Activated T-cell treated with anti-CD3 and anti-CD28 coated beads, Interleukin-2, amount 50 U/mL, for 24 hours (primary cell): ENCODE measurements around the gene EXOC6B.

Experiments
- DNase-seq: peaks from one replicate; pipeline ENCODE4 v3.0.0-alpha.2; 2020
- H3K27ac Mint-ChIP-seq: 2 replicates; pipeline ENCODE4 v1.8.0; 2020; ENCODE audit warnings: mild to moderate bottlenecking, mixed read lengths
- H3K27me3 Mint-ChIP-seq: 2 replicates; pipeline ENCODE4 v1.8.0; 2020; ENCODE audit warnings: mixed read lengths
- H3K36me3 Mint-ChIP-seq: 2 replicates; pipeline ENCODE4 v1.8.0; 2020; ENCODE audit warnings: low read depth, mixed read lengths
- H3K4me1 Mint-ChIP-seq: 2 replicates; pipeline ENCODE4 v1.8.0; 2020; ENCODE audit warnings: low read depth, mixed read lengths
- H3K4me3 Mint-ChIP-seq: 2 replicates; pipeline ENCODE4 v1.8.0; 2020; ENCODE audit warnings: mild to moderate bottlenecking, moderate library complexity, mixed read lengths
- H3K9me3 Mint-ChIP-seq: 2 replicates; pipeline ENCODE4 v1.8.0; 2020; ENCODE audit warnings: mixed read lengths

The EXOC6B gene

GRCh38 chr2:72750977-72751639 is 74.7 kb downstream of the EXOC6B start:
- H3K27ac Mint-ChIP-seq = no peak overlapping the region
- no peaks in the 10 kb centered on the region for H3K9me3 Mint-ChIP-seq
- H3K27me3 Mint-ChIP-seq = no peaks in the 10 kb centered on the region
- no peak for DNase-seq
- H3K4me1 Mint-ChIP-seq = no peaks in the 10 kb centered on the region
- no peak overlapping the region for H3K4me3 Mint-ChIP-seq
- H3K36me3 Mint-ChIP-seq = no peaks in the 10 kb centered on the region

GRCh38 chr2:72750466-72750865 is 75.4 kb downstream of the EXOC6B start:
- Mint-ChIP-seq H3K4me3 (no peak overlapping the region), H3K27me3 (no peaks in the 10 kb centered on the region), H3K27ac (no peak overlapping the region), H3K9me3 (no peaks in the 10 kb centered on the region), H3K4me1 (peaks cover 2% of the 10 kb centered on the region), H3K36me3 (no peaks in the 10 kb centered on the region)
- DNase-seq = no peak

GRCh38 chr2:72747344-72747743 is 78.5 kb downstream of the EXOC6B start:
- Mint-ChIP-seq H3K27me3 (no peaks in the 10 kb centered on the region), H3K9me3 (no peaks in the 10 kb centered on the region), H3K36me3 (no peaks in the 10 kb centered on the region), H3K4me1 (peaks cover 3% of the 10 kb centered on the region), H3K4me3 (no peak overlapping the region), H3K27ac (no peak overlapping the region)
- DNase-seq = no peak

GRCh38 chr2:72745679-72746368 is 80.0 kb downstream of the EXOC6B start:
- Mint-ChIP-seq H3K9me3 (no peaks in the 10 kb centered on the region), H3K27me3 (no peaks in the 10 kb centered on the region), H3K27ac (no peak overlapping the region), H3K4me3 (no peak overlapping the region), H3K36me3 (no peaks in the 10 kb centered on the region), H3K4me1 (peaks cover 3% of the 10 kb centered on the region)
- DNase-seq = no peak

- H3K4me3 Mint-ChIP-seq = no peak overlapping the region
- H3K9me3 Mint-ChIP-seq = no peaks in the 10 kb centered on the region
- no peak overlapping the region for H3K27ac Mint-ChIP-seq
- no peak for DNase-seq
- H3K36me3 Mint-ChIP-seq = no peaks in the 10 kb centered on the region
- H3K27me3 Mint-ChIP-seq = no peaks in the 10 kb centered on the region
- peaks cover 3% of the 10 kb centered on the region for H3K4me1 Mint-ChIP-seq
These were observed 81.8 kb downstream of the EXOC6B start for GRCh38 chr2:72744049-72744448.

GRCh38 chr2:72743481-72743880 is 82.4 kb downstream of the EXOC6B start:
- Mint-ChIP-seq H3K36me3 (no peaks in the 10 kb centered on the region), H3K27me3 (no peaks in the 10 kb centered on the region), H3K27ac (no peak overlapping the region), H3K4me3 (no peak overlapping the region), H3K4me1 (peaks cover 3% of the 10 kb centered on the region), H3K9me3 (no peaks in the 10 kb centered on the region)
- DNase-seq = no peak

GRCh38 chr2:72738096-72738495 is 87.7 kb downstream of the EXOC6B start:
- Mint-ChIP-seq H3K27ac (no peak overlapping the region), H3K9me3 (no peaks in the 10 kb centered on the region), H3K27me3 (no peaks in the 10 kb centered on the region), H3K36me3 (no peaks in the 10 kb centered on the region), H3K4me1 (no peaks in the 10 kb centered on the region), H3K4me3 (no peak overlapping the region)
- no peak for DNase-seq

GRCh38 chr2:72734432-72734831 is 91.4 kb downstream of the EXOC6B start:
- Mint-ChIP-seq H3K4me3 (no peak overlapping the region), H3K36me3 (no peaks in the 10 kb centered on the region), H3K27me3 (no peaks in the 10 kb centered on the region), H3K27ac (no peak overlapping the region), H3K4me1 (no peaks in the 10 kb centered on the region), H3K9me3 (no peaks in the 10 kb centered on the region)
- DNase-seq = no peak

GRCh38 chr2:72731116-72731515 is 94.7 kb downstream of the EXOC6B start:
- H3K27ac Mint-ChIP-seq = no peak overlapping the region
- H3K27me3 Mint-ChIP-seq = no peaks in the 10 kb centered on the region
- no peak for DNase-seq
- no peaks in the 10 kb centered on the region for H3K4me1 Mint-ChIP-seq
- no peaks in the 10 kb centered on the region for H3K9me3 Mint-ChIP-seq
- H3K4me3 Mint-ChIP-seq = no peak overlapping the region
- H3K36me3 Mint-ChIP-seq = no peaks in the 10 kb centered on the region

GRCh38 chr2:72727356-72727755 is 98.5 kb downstream of the EXOC6B start:
- Mint-ChIP-seq H3K27ac (no peak overlapping the region), H3K4me3 (no peak overlapping the region), H3K4me1 (no peaks in the 10 kb centered on the region), H3K36me3 (no peaks in the 10 kb centered on the region), H3K27me3 (no peaks in the 10 kb centered on the region), H3K9me3 (no peaks in the 10 kb centered on the region)
- no peak for DNase-seq

- Mint-ChIP-seq H3K9me3 (no peaks in the 10 kb centered on the region), H3K4me1 (no peaks in the 10 kb centered on the region), H3K27me3 (no peaks in the 10 kb centered on the region), H3K36me3 (no peaks in the 10 kb centered on the region), H3K27ac (no peak overlapping the region), H3K4me3 (no peak overlapping the region)
- DNase-seq = no peak
These were observed 102.0 kb downstream of the EXOC6B start for GRCh38 chr2:72723769-72724370.

- Mint-ChIP-seq H3K27ac (no peak overlapping the region), H3K9me3 (no peaks in the 10 kb centered on the region), H3K27me3 (no peaks in the 10 kb centered on the region), H3K4me1 (no peaks in the 10 kb centered on the region), H3K36me3 (peaks cover 7% of the 10 kb centered on the region), H3K4me3 (no peak overlapping the region)
- DNase-seq = no peak
These were observed 103.3 kb downstream of the EXOC6B start for GRCh38 chr2:72722492-72723070.

GRCh38 chr2:72719416-72719815 is 106.4 kb downstream of the EXOC6B start:
- no peak for DNase-seq
- Mint-ChIP-seq H3K36me3 (peaks cover 25% of the 10 kb centered on the region), H3K9me3 (no peaks in the 10 kb centered on the region), H3K4me3 (no peak overlapping the region), H3K27me3 (no peaks in the 10 kb centered on the region), H3K4me1 (no peaks in the 10 kb centered on the region), H3K27ac (no peak overlapping the region)

- Mint-ChIP-seq H3K27ac (no peak overlapping the region), H3K36me3 (peaks cover 28% of the 10 kb centered on the region), H3K9me3 (no peaks in the 10 kb centered on the region), H3K4me3 (no peak overlapping the region), H3K27me3 (no peaks in the 10 kb centered on the region), H3K4me1 (no peaks in the 10 kb centered on the region)
- no peak for DNase-seq
These were observed 107.0 kb downstream of the EXOC6B start for GRCh38 chr2:72718876-72719275.

GRCh38 chr2:72716601-72717000 is 109.2 kb downstream of the EXOC6B start:
- H3K36me3 Mint-ChIP-seq = peaks cover 31% of the 10 kb centered on the region
- H3K9me3 Mint-ChIP-seq = no peaks in the 10 kb centered on the region
- no peak overlapping the region for H3K4me3 Mint-ChIP-seq
- no peaks in the 10 kb centered on the region for H3K4me1 Mint-ChIP-seq
- DNase-seq = no peak
- H3K27ac Mint-ChIP-seq = no peak overlapping the region
- H3K27me3 Mint-ChIP-seq = no peaks in the 10 kb centered on the region
